GM18526 (cell line): ENCODE measurements around the gene CDC40.
A peak's percentile ranks its signal among the peaks of the same experiment; 100 is the strongest.

Experiments
- POLR2A ChIP-seq: IDR thresholded peaks from 3 replicates; pipeline ENCODE4 v1.6.1; 2011; ENCODE audit not compliant: insufficient read length; ENCODE audit errors: extremely low read depth

The CDC40 gene

DNA sequence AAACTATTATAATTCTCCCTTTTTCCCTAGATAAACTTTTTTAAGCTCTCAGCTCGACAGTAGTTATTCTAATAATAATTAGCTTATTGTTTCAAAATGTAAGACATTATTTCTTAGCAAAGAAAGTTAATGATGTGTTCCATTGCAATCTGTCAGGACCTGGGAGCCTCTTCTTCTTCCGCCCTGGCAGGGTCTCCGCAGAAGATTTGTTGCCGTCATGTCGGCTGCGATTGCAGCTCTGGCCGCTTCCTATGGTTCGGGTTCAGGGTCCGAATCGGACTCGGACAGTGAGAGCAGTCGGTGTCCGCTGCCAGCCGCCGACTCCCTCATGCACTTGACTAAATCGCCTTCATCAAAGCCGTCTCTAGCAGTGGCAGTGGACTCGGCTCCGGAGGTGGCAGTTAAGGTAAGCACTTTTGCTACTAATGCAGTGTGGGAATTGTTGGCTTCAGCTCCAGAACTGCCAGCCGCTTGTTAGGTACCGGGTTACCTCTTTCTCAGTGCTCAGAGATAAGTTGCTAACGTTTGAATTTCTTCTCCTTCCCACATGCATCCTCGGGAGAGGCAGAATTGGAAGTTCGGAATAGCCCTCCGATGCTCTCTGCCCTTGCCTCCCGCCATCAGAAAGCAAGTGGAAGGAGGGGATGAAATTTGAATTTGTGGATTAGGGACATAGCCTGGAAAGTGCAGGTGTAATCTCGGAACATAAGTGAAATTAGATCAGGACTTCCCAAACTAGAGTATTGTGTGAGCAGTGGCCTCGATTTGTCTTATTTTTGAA is at the start of gene CDC40:
CDC40 (plus strand) TSS at position 200 of the 781 bp plus-strand sequence; CDS start at position 218, 18 bp downstream.
- TF ChIP-seq POLR2A: peak; percentile 76

DNA sequence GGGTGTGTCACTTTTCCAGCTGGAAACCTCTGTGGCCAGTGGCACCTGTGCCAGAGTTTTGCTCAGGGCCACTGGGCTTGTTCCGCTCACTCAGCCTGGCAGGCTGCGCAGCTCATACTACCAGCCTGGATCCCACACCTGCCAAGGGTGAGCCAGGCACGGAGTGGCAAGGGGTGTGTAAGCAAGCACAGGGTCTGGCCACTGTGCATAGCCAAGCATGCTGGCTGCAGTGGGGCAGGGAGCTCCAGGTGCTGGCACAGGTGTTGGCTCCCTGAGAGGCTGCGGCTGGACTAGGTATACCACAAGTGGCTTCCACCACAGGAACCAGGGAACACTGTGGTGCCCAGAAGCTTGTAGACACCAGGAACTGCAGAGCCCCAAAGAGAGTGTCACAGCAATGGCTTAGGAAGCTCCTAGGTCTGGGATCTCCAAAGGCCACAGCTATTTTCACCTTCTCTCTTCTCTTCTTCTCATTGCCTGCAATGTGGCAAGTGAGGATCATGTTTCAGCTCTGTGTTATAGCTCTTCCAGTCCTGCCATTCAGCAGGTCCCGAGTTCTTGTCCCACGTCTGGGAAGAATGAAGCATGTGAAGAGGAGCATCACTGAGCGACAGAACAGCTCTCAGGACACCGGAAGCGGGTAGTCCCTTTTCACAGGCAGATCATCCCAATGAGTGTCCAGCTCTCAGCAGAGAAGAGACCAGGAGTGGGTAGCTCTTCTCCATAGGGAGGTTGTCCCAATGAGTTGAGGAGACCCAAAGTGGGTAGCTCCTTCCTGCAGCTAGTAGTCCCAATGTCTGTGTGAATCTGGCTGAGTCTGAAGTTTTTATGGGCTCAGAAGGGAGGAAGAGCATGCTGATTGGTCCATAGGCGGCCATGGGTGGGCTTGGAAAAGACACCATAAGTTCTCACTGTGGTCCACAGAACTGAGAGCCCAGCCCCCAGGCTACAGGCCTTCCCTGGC is 42.0 kb upstream of the CDC40 start:
- no peak for TF ChIP-seq POLR2A

DNA sequence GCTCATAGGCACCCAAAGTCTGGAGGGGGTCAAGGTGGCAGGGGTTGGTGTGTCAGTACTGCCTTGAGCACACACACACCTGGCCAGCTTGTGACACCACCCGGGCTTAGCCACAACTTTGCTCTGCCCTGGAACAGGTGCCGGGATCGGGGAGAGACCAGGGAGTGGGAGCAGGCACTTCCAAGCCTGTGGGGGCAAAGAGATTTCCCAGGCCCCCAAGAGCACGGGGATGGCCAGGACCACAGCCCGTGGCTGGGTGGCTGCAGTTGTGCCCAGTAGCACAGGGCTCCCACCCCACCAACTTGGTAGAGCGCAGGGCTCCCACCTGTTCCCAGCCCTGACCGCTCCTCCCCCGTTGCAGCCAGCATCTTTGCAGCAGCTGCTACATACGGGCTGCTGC is 41.2 kb upstream of the CDC40 start:
- TF ChIP-seq POLR2A: no peak

DNA sequence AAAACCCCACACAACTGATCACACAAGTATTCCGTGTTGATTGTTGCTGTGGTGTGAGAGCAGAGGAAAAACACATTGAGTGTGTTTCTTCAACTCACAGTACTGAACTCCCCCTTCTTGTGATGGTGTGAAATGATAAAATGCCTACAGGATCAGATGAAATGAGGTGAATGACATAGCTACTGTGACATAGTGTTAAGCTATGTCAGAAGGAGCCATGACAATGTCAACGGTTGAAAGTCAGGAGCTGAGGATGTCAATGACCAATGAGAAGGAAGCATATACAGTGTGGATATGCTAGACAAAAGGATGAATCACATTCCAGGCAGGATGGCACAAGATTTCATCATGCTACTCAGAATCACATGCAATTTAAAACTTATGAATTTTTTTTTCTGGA is 39.6 kb upstream of the CDC40 start:
- no peak for TF ChIP-seq POLR2A

DNA sequence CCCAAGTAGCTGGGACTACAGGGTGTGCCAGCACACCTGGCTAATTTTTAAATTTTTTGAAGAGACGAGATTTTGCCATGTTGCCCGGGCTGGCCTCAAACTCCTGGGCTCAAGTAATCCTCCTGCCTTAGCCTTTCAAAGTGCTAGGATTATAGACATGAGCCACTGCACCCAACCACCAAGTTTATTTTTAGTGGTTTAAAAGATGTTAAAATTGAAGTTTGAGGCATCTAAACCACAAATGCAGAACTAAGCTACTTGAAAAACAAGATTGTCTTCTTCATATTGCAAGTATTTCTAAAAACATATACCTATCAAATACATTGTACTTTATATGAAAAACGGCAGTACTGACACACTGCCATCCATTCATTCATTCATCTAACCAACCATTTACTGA is 32.4 kb upstream of the CDC40 start:
- TF ChIP-seq POLR2A: no peak

DNA sequence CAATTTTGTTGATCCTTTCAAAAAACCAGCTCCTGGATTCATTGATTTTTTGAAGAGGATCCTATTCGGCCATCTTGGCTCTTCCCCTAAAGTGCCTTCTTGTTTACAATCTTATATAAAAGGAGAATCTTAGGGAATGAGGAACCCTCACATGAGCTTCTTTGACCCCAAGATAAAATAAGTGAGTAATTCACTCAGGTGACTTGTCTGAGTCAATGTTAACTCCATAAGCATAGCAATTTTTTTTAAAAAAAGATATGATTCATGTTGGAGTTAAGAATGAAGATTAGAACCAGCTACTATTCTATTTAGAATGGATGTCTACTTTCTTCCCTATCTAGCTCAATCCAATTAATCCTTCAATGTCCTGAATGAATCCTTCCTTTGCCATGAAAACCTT is 21.7 kb upstream of the CDC40 start:
- TF ChIP-seq POLR2A: no peak

DNA sequence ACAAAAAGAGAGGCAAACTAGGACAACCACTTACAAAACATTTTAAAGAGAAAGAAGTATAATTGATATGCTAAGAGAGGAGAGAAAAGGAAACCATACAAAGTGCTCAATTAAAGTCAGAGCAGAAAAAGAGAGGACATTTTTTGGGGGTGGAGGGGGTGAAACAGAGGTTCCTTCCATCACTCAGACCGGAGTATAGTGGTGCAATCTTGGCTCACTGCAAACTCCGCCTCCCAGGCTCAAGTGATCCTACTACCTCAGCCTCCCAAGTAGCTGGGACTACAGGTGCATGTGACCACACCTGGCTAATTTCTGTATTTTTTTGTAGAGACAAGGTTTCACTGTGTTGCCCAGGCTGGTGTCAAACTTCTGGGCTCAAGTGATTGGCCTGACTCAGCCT is 10.1 kb upstream of the CDC40 start:
- no peak for TF ChIP-seq POLR2A

DNA sequence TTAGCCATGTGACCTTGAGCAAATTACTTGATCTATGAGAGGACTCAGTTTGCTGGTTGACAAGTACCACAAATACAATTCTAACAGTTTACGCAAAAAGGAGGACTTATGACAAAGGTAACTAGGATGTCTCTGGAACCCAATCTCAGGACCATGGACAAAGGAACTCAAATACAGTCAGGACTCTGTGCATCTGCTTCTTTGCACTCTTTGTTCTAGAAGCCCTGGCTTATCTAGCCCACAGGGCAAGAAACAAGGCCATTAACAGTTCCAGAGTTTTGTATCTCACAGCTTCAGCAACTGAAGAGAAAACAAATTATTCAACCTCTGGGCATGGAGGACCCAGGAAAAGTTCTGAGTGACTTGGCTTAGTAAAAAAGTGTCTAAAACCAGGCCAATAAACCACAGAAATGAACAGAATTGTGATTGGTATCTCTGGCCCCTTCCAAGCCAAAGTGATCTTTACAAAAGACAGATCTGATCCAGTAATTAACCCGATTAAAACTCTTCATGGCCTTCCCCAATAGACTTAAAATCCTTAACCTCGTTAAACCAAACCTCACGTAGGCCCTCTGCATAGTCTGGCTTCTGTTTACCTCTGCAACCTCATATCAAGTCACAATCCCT is 6.6 kb upstream of the CDC40 start:
- TF ChIP-seq POLR2A: no peak

DNA sequence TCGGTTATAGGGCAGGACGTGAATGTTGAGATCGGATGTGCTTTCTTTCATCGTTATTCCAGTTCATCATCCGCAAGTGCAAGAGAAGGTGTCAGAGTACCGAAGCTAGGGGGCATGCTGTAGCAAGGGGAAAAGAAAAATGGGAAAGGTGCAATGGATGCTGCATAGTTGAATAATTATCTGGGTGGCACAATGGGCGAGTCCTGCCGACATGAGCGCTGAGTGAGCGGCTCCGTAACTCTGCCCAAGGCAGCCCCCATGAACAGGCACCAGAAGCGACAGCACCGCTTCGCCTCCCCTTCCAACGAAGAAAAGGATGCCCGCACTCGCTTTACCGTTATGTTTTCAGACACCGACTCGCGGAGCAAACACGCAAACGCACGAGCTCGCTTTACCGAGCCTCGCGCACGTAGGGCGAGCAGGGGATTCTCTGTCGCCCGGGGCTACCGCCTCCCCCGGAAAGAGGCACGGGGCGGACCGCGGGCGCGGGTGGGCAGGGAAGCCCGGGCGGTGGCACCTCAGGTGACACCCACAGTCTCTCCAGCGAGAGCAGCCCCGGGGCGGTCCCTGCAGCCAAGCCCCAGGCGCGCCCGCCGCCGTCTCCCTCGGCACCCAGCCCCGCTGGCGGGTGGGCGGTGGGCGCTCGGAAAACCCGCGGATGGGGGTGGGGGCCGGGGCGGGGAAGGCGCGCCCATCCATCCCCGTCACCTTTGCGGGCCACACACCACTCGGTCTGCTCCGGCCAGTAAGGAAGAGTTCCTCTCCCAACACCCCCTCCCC is 1.4 kb upstream of the CDC40 start:
- TF ChIP-seq POLR2A: no peak

DNA sequence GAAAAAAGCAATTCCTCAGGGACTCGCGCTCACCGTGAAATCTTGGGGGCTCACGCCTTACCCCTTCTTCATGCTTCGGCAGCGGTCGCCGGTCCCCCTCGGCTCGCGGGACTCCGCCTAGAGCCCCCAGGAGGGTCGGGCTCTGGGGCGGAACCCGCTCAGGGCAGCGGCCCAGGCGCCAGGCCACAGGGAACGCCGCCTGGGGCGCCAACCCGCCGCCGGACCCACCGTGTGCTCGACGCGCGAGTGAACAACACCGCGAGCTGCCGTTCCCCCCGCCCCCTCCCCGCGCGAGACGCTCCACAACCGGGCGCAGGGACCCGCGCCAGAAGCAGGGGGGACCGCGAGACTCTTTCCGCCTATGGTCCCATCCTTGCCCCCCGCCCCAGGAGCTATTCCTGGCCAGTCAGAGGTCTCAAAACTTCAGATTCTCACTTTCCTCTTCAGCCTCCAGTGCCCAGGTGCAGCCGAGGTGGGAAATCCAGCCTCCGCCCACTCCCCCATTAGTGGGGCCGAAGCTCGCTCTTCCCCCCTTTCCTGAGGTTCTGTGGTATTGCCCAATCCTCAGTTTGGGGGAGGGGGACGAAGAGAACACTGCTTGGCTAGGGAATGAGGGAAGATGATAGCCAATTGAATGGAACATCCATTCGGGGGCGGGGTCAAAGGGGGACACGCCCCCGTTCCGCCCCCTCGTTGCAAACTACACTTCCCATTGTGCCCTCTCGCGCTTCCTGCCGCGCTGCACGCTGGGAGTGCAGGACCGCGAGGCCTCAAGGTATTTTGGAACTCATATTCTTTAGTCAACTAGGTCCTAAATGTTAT is 610 bp upstream of the CDC40 start, which contains the start of gene WASF1:
WASF1 (minus strand) TSS at position 265 of the 822 bp plus-strand sequence. CDS start 52,069 bp downstream, outside the sequence.
- TF ChIP-seq POLR2A: no peak

DNA sequence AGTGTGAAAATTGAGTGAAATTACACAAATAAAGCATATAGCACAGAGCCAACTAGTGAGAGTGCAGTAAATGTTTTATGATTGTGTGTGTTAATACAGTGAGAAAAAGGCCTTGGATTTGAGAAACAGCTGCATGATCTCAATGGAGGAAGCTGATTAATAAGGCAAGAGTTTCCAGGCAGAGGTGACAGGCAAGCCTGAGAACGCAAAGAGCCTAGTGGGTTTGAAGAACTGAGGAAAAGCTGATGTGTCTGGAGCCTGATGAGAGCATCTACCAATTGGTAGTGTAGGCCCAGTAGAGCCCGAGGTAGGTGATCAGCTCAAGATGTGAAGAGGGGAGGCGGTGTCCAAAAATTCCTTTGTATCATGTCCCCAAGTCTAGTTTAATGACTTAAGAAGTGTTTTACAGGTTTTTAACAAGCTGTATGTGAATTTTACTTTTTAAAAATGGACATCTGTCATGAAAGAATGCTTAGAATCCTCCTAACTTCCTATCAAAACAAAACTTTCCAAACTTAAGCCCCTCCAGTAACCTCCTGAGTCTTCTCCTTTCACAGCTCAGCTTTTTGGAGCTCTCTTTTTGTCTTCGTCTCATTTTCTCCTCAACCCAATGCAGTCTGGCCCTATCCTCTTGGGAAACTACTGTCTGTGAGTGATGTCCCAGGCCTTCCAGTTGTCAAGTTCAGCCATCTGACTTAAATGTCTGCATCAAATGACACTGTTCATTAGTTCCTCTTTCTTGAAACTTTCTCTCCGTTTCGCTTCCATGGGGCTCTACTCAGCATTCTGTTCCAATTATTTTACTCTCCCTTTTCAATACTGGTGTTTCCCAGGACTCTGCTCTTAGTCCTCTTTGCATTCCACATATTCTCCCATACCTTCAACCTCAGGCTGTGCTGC is 1.2 kb downstream of the CDC40 start:
- no peak for TF ChIP-seq POLR2A

DNA sequence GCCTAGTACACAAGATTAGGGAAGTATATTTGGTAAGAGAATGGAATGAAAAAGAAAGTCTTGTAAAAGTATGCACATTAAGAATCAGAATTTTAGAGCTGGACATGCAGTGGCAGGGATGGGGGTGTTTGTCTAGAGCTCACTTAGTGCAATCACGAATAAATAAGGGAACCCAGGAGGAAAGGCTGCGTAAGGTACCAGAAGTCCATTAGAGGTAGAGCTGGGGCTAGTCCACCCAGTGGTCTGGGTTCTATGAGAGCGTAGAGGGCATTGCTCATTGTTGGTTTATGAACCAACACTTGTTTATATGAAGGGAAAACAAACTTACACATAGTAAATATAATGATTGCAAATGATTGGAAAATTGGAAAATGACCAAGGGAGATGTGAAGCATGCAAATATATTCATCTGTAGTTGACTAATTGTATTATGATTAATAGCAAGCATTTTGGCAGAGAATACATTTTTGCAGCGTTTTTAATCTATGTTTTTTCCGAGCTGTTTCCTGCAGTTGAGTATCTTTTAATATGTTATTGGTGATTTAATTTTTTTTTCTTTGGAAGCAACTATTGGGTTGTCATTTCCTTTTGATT is 3.2 kb downstream of the CDC40 start:
- TF ChIP-seq POLR2A: no peak
